Measurements from ENCODE around the gene XG.

The XG gene

GRCh38 chrX:2819345-2820135 lies 67.7 kb downstream of the XG start:
- no peak for DNase-seq (ENCODE audit: low read depth)

- DNase-seq (ENCODE audit: low read depth), result no peak
Observed at GRCh38 chrX:2820136-2820771, 68.4 kb downstream of the XG start.

GRCh38 chrX:2823795-2824386 lies 72.1 kb downstream of the XG start:
- no peak for DNase-seq (ENCODE audit: low read depth)

DNA sequence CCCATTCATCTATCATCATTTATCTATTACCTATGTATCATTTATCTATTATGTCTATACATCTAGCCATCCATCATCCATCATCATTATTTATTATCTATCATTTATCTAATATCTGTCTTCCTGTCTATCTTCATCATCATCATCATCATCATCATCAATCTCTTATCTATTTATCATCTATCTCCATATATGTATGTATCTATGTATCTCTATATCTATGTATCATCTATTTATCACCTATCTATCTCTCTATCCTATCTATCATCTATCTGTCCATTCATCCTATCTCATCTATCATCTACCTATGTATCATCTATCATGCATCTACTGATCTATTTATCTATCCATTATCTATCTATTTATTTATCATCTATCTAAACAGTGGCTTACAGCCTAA lies 73.0 kb downstream of the XG start:
- DNase-seq (ENCODE audit: low read depth), result no peak

DNA sequence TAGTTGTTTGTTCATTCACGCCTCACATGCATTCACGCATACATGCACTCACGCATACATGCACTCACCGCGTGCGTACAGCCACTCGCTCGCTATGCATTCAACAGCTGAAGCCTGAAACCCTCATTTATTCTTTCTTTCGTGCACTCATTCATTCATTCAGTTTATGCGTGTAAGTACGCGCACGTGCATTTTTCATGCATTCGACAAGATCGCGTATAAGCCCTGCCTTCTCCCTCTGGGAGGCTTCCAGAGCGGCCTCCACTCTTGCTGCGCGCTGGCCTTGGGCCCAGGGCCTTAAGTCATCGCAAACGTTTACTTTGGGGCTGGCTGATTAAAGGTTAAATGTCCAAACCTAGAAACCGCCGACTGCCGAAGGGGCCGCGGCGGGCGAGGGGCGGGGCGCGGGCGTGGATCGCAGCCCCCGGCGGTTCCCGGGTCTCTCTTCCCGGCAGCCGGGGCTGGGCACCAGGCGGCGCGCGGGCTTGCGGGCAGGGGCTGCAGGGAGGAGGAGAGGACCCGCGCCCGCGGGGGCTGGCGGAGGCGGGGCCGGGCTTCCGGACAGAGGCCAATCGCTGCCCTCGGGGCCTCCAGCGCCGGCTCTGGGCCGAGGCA lies 76.6 kb downstream of the XG start, which contains the start of gene GYG2:
GYG2 (plus strand) TSS at position 587 of the 615 bp plus-strand sequence. CDS start 1,259 bp downstream, outside the sequence.
- no peak for DNase-seq (ENCODE audit: low read depth)

GRCh38 chrX:2828959-2829411 lies 77.1 kb downstream of the XG start:
- no peak for DNase-seq (ENCODE audit: low read depth)

DNA sequence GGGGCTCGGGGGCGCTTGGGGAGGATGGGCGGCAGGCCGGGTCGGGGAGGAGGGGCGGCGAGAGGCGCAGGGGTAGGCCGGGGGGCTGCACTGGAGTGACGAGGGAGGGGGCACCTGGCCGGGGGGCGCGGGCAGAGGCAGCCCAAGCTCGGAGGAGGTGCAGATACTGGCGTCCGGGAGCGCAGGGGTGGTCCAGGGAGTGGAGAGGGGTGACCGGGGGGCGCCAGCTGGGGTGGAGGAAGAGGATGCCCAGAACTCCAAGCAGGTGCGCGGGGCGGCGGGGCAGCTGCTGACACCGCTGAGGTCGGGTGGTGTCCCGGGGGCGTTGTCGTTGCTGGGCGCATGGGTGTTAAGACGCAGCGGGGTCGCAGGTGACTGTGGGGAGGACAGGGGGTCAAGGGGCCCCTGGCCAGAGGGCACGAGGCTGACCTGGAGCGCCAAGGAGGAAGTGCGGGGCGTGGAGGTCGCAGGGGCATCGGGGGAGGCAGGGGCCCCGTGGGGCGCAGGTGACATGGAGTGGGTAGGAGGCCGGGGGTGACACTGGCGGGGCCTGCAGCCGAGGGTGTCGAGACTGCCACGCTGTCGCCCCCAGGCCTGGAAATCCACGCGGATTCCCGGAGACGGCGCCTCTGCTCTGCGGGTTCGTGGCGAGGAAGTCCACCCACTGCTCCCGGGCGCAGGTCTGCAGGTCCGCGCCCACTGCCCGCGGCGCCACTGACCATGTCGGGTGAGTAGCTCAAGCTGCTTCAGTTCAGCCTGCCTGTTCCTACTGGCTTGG lies 77.8 kb downstream of the XG start:
- DNase-seq (ENCODE audit: low read depth), result no peak

DNA sequence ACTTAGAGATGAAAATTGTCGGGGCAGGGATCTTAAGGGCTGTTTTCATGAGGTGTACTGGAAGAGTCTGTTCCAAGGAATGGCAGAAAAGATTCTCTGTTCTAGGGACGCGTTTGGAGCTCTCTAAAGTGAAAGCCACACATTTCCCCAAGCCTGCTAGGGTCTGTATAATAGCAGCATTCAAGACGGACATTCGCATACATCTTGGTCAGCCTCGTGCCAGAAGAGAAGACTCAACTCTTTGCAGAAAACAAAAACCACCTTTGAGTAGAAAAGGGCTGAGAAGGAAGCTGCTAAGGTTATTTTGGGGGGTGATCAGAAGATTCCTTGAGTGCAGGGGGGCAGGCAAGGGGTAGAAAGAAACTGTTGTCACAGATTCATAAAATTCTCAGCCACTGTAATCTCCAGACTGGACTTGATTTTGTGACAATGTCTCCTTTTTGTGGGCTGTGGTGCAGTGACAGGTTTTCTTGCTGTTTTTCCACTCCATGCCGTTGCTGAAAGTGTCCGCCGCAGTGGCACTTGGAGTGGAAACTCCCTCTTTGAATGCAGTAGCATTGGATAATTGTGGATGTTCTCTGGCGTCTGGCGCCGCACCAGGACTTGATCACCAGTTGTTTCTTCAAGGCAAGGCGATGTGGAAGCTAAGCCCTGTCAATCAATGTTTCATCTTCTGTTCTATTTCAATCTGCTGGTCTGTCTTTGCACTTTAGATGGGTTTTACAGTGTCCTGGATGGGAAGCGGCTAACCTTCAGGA lies 79.8 kb downstream of the XG start:
- DNase-seq (ENCODE audit: low read depth), result no peak

GRCh38 chrX:2837961-2838360 lies 86.1 kb downstream of the XG start:
- no peak for DNase-seq (ENCODE audit: low read depth)

DNA sequence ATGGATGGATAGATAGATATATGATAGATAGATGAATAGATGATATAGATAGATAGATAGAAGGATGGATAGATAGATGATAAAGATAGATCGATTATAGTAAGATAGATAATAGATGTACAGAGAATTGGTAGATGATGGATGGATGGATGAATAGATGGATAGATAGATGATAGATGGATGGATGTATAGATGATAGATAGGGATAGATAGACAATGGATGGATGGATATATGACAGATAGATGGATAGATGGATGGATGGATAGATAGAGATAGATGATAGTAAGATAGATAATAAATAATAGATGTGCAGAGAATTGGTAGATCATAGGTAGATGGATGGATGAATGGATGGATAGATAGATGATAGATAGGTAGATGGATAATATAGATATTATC lies 89.1 kb downstream of the XG start:
- no peak for DNase-seq (ENCODE audit: low read depth)

- no peak for DNase-seq (ENCODE audit: low read depth)
Observed at GRCh38 chrX:2841537-2841936, 89.7 kb downstream of the XG start.

DNA sequence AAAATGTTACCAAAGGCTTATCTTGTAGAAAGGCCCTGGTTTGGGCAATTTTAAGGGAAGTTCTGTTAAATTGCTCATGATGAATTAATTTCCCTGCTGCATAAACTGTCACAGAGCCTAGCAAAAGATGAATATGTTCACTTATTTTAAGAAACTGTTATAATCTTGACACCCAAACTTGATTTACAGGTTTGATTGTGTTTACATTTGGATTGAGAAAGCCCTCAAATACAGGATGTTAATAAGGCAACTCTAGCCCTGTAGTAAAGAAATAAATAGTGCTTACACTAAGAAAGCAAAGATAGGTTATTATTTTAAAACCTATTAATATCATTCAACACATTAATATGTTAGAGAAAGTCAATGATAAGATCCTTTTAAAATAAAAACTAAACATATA lies 95.2 kb downstream of the XG start:
- no peak for DNase-seq (ENCODE audit: low read depth)

DNA sequence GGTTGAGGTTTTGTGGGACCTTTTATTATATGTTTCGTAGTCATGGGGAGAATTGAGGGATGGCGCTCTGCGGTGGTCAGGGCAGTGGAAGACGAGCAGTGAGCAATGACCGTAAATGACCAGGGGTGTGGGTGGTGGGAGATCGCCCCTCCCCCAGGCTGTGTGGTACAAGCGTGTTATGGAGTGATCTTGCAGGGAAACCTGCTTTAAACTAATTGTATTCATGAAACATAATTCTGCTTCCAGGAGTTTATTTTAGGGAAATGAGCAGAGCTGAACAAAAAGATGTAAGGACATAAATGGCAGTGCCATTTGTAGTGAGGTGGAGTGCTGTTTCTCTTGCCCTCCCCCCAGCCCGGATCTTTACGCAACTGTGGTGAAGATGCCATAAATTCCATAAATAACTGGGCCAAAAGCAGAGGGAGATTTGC lies 97.0 kb downstream of the XG start:
- DNase-seq (ENCODE audit: low read depth), result peak; percentile 15

DNA sequence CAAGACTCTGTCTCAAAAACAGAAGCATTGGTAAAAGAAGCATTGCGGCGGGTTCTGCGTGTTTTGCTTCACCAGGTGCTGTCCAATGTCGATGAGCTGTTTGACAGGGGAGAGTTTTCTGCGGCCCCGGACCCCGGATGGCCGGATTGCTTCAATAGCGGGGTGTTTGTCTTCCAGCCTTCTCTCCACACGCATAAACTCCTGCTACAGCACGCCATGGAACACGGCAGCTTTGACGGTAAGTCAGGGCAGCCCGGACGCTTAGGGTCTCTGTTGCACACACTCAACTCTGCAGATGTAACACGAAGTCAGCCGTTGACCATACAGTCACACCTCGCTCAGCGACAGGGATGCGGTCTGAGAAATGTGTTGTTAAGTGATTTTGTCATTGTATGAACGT lies 103.1 kb downstream of the XG start:
- no peak for DNase-seq (ENCODE audit: low read depth)

DNA sequence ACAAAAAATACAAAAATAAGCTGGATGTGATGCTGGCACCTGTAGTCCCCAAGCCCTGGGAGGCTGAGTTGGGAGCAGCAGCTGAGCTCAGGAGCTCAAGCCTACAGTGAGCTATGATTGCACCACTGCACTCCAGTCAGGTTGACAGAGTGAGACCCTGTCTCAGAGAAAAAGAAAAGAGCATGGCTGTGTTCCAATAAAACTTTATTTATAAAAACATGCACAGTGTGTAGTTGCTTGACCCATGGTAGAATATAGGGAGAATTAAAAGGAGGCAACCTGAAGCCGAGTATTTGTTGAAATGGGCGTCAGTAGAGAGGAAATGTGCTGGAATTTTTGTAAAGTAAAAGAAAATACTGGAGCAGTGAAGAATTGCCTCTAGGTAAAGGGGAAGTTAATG lies 103.9 kb downstream of the XG start:
- no peak for DNase-seq (ENCODE audit: low read depth)

DNA sequence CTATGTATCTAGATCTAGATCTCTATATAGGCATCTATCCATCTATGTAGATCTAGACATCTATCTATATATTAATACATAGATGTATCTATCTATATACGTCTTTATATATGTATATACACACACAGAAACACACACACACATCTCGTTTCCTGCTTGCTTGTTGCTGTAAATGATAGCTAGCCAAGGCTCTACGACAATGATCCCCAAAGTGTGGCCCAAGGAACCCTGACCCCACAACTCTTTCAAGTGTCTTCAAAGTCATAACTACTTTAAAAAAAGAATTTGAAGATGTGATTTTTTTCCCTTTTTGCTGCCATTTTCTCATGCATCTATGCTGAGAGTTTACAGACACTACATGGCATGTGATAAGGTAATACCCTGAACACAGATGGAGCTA lies 105.7 kb downstream of the XG start:
- no peak for DNase-seq (ENCODE audit: low read depth)

GRCh38 chrX:2859197-2859797 lies 107.5 kb downstream of the XG start:
- no peak for DNase-seq (ENCODE audit: low read depth)

DNA sequence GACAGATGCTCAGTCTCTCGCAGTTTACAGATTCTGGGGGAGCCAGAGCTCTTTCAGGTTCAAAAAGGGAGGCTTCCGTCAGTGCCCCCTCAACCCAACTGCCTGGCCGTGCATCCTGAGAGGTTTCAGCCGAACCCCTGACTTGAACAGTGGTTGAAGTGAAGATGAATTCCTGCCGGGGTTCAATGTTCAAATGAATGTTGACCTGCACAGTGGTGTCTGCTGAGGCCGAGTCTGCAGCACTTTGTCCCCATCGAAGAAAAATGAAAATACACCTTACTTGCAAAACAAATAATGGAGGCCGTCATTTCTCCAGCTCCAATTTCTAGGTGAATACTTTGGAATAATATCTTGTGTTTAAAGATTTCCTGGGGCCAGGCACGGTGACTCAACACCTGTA lies 110.6 kb downstream of the XG start:
- no peak for DNase-seq (ENCODE audit: low read depth)

- no peak for DNase-seq (ENCODE audit: low read depth)
Observed at GRCh38 chrX:2863646-2864045, 111.8 kb downstream of the XG start.

All from HS-5 (cell line).